Measurements from ENCODE around the gene ADAMTS17.

DNA sequence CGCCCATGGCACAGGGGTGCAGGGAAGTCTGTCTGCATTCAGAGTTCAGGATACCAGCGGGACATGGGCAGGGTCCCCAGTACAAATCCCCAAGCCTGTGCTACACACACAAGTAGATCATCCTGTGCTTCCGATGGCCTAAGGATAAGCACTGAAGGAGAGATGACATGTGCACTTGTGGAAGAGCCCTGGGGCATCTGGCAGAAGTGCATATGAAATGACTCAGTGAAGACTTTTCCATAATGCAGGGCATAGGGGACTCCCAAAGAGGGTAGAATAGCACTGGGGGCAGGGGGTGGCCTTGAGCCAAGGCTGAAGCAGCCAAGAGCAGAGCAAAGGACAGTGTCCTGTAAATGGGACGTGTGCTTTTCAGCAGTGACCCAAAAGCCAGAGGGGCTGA lies 22.9 kb downstream of the ADAMTS17 start:
- TF ChIP-seq, protein P1, sequence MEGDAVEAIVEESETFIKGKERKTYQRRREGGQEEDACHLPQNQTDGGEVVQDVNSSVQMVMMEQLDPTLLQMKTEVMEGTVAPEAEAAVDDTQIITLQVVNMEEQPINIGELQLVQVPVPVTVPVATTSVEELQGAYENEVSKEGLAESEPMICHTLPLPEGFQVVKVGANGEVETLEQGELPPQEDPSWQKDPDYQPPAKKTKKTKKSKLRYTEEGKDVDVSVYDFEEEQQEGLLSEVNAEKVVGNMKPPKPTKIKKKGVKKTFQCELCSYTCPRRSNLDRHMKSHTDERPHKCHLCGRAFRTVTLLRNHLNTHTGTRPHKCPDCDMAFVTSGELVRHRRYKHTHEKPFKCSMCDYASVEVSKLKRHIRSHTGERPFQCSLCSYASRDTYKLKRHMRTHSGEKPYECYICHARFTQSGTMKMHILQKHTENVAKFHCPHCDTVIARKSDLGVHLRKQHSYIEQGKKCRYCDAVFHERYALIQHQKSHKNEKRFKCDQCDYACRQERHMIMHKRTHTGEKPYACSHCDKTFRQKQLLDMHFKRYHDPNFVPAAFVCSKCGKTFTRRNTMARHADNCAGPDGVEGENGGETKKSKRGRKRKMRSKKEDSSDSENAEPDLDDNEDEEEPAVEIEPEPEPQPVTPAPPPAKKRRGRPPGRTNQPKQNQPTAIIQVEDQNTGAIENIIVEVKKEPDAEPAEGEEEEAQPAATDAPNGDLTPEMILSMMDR (IDR thresholded peaks at IDR 0.05; ENCODE audit: borderline replicate concordance, extremely low read depth, low read length, poor library complexity, severe bottlenecking), result no peak
- no peak for TF ChIP-seq EZH2 (IDR thresholded peaks at IDR 0.05; ENCODE audit: borderline replicate concordance, low read depth, low read length, severe bottlenecking)
